GM12878 (cell line): ENCODE results near the gene SMAD2.

ENCODE experiments used
- POLR2AphosphoS2 ChIP-seq: IDR thresholded peaks from 2 replicates; pipeline ENCODE4 v1.6.1; 2011; ENCODE audit warnings: low read depth, mild to moderate bottlenecking, low read length, improper control_type of control experiment, moderate library complexity
- SIX5 ChIP-seq: IDR thresholded peaks from 2 replicates; pipeline ENCODE4 v1.6.1; 2011; ENCODE audit warnings: mild to moderate bottlenecking, low read depth, low read length, moderate library complexity; ENCODE audit not compliant: severe bottlenecking

- no peak for TF ChIP-seq POLR2AphosphoS2
- TF ChIP-seq SIX5, result no peak
Observed at GRCh38 chr18:47773931-47774330, 156.5 kb downstream of the SMAD2 start.
